Measurements from ENCODE around the gene PTPRJ. TPM values are rescaled to one million over a fixed set of nuclear protein-coding genes. Genes with fewer than 3 reads are reported as not detected.

The PTPRJ gene
- total and polyA plus RNA-seq, 7 donors, result 2.4 to 23.3 (median 10.2) TPM

- no peaks in the 10 kb centered on the region for H3K9me3 ChIP-seq
- peaks cover 0 to 12% (median 11%) of the 10 kb centered on the region in 4 donors for H3K4me1 ChIP-seq
- intact Hi-C loops (cut with DNase I), result no loop called here
- DNase-seq, result no peak
- H3K27ac ChIP-seq, result no peak overlapping the region
- WGBS, 2 donors, result 41 to 82% methylated on average over 4 of the region's 4 CpGs
- no peaks in the 10 kb centered on the region for H3K27me3 ChIP-seq
- H3K36me3 ChIP-seq, result no peaks in the 10 kb centered on the region
- TF ChIP-seq POLR2A (IDR thresholded peaks at IDR 0.05) (no peak), POLR2AphosphoS5 (IDR thresholded peaks at IDR 0.05) (no peak), CTCF (IDR thresholded peaks at IDR 0.05) (no peak), EP300 (IDR thresholded peaks at IDR 0.05) (no peak)
- H3K4me3 ChIP-seq, result no peak overlapping the region
Observed at GRCh38 chr11:47995360-47995769, 15.0 kb downstream of the PTPRJ start.

- 86 to 90% methylated on average over 15 of the region's 15 CpGs for WGBS, 2 donors
- TF ChIP-seq POLR2A (IDR thresholded peaks at IDR 0.05) (no peak), POLR2AphosphoS5 (IDR thresholded peaks at IDR 0.05) (no peak), EP300 (IDR thresholded peaks at IDR 0.05) (no peak), CTCF (IDR thresholded peaks at IDR 0.05) (no peak)
- Histone ChIP-seq H3K4me1 (peaks cover 0 to 17% (median 9%) of the 10 kb centered on the region in 4 donors), H3K4me3 (no peak overlapping the region), H3K36me3 (no peaks in the 10 kb centered on the region), H3K9me3 (no peaks in the 10 kb centered on the region), H3K27me3 (no peaks in the 10 kb centered on the region), H3K27ac (no peak overlapping the region)
- no peak for DNase-seq
- intact Hi-C loops (cut with DNase I), result no loop called here
Observed at GRCh38 chr11:47997063-47998053, 17.0 kb downstream of the PTPRJ start.

DNA sequence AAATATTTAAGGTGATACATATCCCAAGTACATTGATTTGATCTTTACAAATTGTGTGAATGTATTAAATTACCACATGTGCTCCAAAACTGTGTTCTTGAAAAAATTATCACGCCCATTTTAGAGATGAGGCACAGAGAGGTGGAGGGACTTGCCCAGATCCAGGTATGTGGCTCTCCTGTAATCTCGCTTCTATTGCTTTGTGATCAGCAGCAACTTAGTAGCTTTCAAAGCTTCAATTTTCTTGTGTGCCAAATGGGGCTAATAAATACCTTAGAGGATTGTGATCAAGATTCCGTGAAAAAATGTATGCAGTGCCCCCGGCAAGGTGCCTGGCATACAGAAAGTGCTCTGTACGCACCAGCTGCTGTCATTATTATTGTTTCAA is 18.0 kb downstream of the PTPRJ start:
- H3K4me3 ChIP-seq, result no peak overlapping the region
- H3K9me3 ChIP-seq, result no peaks in the 10 kb centered on the region
- H3K27me3 ChIP-seq, result no peaks in the 10 kb centered on the region
- no peak overlapping the region for H3K27ac ChIP-seq
- H3K36me3 ChIP-seq, result no peaks in the 10 kb centered on the region
- intact Hi-C loops (cut with DNase I), result no loop called here
- WGBS, 2 donors, result 51 to 82% methylated on average over 5 of the region's 5 CpGs
- peaks cover 0 to 26% (median 14%) of the 10 kb centered on the region in 4 donors for H3K4me1 ChIP-seq
- TF ChIP-seq POLR2AphosphoS5 (IDR thresholded peaks at IDR 0.05) (no peak), CTCF (IDR thresholded peaks at IDR 0.05) (no peak), EP300 (IDR thresholded peaks at IDR 0.05) (no peak), POLR2A (IDR thresholded peaks at IDR 0.05) (no peak)
- DNase-seq, result no peak

- DNase-seq, result no peak
- no peaks in the 10 kb centered on the region for H3K36me3 ChIP-seq
- H3K27me3 ChIP-seq, result no peaks in the 10 kb centered on the region
- no peak overlapping the region for H3K4me3 ChIP-seq
- no peak for TF ChIP-seq POLR2A (IDR thresholded peaks at IDR 0.05)
- TF ChIP-seq POLR2AphosphoS5 (IDR thresholded peaks at IDR 0.05), result no peak
- H3K27ac ChIP-seq, result no peak overlapping the region
- intact Hi-C loops (cut with DNase I), result no loop called here
- no peaks in the 10 kb centered on the region for H3K9me3 ChIP-seq
- WGBS, 2 donors, result 20 to 79% methylated on average over 2 of the region's 2 CpGs
- H3K4me1 ChIP-seq, result peaks cover 0 to 31% (median 16%) of the 10 kb centered on the region in 4 donors
Observed at GRCh38 chr11:47998733-47999359, 18.5 kb downstream of the PTPRJ start.

- no peaks in the 10 kb centered on the region for H3K36me3 ChIP-seq
- no peak for DNase-seq
- no peak overlapping the region for H3K27ac ChIP-seq
- no peak overlapping the region for H3K4me3 ChIP-seq
- intact Hi-C loops (cut with DNase I), result no loop called here
- TF ChIP-seq POLR2AphosphoS5 (IDR thresholded peaks at IDR 0.05), result no peak
- TF ChIP-seq EP300 (IDR thresholded peaks at IDR 0.05), result no peak
- no peak for TF ChIP-seq POLR2A (IDR thresholded peaks at IDR 0.05)
- TF ChIP-seq CTCF (IDR thresholded peaks at IDR 0.05), result no peak
- no peaks in the 10 kb centered on the region for H3K9me3 ChIP-seq
- WGBS, 2 donors, result 78 to 85% methylated on average over 5 of the region's 5 CpGs
- peaks cover 0 to 45% (median 27%) of the 10 kb centered on the region in 4 donors for H3K4me1 ChIP-seq
- H3K27me3 ChIP-seq, result no peaks in the 10 kb centered on the region
Observed at GRCh38 chr11:48000432-48000831, 20.1 kb downstream of the PTPRJ start.

Measured in sigmoid colon (tissue), 7 donors.